H9 (cell line): ENCODE results near the gene TNIK. TPM values are rescaled to one million over a fixed set of nuclear protein-coding genes. Genes with fewer than 3 reads are reported as not detected.

ENCODE experiments used
- DNase-seq: peaks from one replicate; pipeline ENCODE4 v3.0.0-alpha.2; 2017
- H2AFZ ChIP-seq: one replicate; pipeline ENCODE4 v1.6.1; 2013; ENCODE audit warnings: mild to moderate bottlenecking, low read length, control low read depth, moderate library complexity
- H2AK5ac ChIP-seq: 2 replicates; pipeline ENCODE4 v1.6.1; 2013; ENCODE audit warnings: low read length, control low read depth, mixed read lengths; ENCODE audit not compliant: insufficient read length
- H2BK120ac ChIP-seq: one replicate; pipeline ENCODE4 v1.6.1; 2013; ENCODE audit warnings: low read depth, mild to moderate bottlenecking, low read length, control low read depth, inconsistent platforms; ENCODE audit not compliant: poor library complexity, severe bottlenecking
- H2BK12ac ChIP-seq: 2 replicates; pipeline ENCODE4 v1.6.1; 2013; ENCODE audit warnings: low read length, control low read depth, mixed read lengths, low read depth; ENCODE audit not compliant: insufficient read length
- H2BK15ac ChIP-seq: 2 replicates; pipeline ENCODE4 v1.6.1; 2013; ENCODE audit warnings: low read depth, low read length, control low read depth
- H2BK20ac ChIP-seq: one replicate; pipeline ENCODE4 v1.6.1; 2013; ENCODE audit warnings: low read depth, mild to moderate bottlenecking, low read length, control low read depth, inconsistent platforms; ENCODE audit not compliant: poor library complexity, severe bottlenecking
- H2BK5ac ChIP-seq: 2 replicates; pipeline ENCODE4 v1.6.1; 2013; ENCODE audit warnings: low read length, control low read depth, mixed read lengths; ENCODE audit not compliant: insufficient read length
- H3K14ac ChIP-seq: 2 replicates; pipeline ENCODE4 v1.6.1; 2013; ENCODE audit warnings: low read length, control low read depth; ENCODE audit not compliant: insufficient read depth
- H3K18ac ChIP-seq: 2 replicates; pipeline ENCODE4 v1.6.1; 2013; ENCODE audit warnings: low read depth, mild to moderate bottlenecking, mixed read lengths, low read length, control low read depth; ENCODE audit not compliant: insufficient read length
- H3K23ac ChIP-seq: 2 replicates; pipeline ENCODE4 v1.6.1; 2013; ENCODE audit warnings: low read length, control low read depth, mixed read lengths, low read depth; ENCODE audit not compliant: insufficient read length
- H3K23me2 ChIP-seq: 2 replicates; pipeline ENCODE4 v1.6.1; 2013; ENCODE audit warnings: low read depth, mild to moderate bottlenecking, mixed read lengths, low read length, control low read depth; ENCODE audit not compliant: insufficient read length, poor library complexity, severe bottlenecking
- H3K27ac ChIP-seq: 2 replicates; pipeline ENCODE4 v1.5.1; 2013; ENCODE audit warnings: low read length, control low read depth, mixed read lengths, low read depth; ENCODE audit not compliant: insufficient read length
- H3K27me3 ChIP-seq: 2 replicates; pipeline ENCODE4 v1.6.1; 2013; ENCODE audit warnings: low read length, control low read depth, inconsistent platforms; ENCODE audit not compliant: insufficient read depth
- H3K4ac ChIP-seq: 2 replicates; pipeline ENCODE4 v1.6.1; 2013; ENCODE audit warnings: low read depth, mild to moderate bottlenecking, control low read depth, inconsistent platforms, low read length, moderate library complexity
- H3K4me1 ChIP-seq: 2 replicates; pipeline ENCODE4 v1.6.1; 2013; ENCODE audit warnings: low read length, control low read depth, inconsistent platforms; ENCODE audit not compliant: insufficient read depth
- H3K4me2 ChIP-seq: 2 replicates; pipeline ENCODE4 v1.6.1; 2013; ENCODE audit warnings: low read length, control low read depth, mixed read lengths; ENCODE audit not compliant: insufficient read length, insufficient read depth
- H3K56ac ChIP-seq: 2 replicates; pipeline ENCODE4 v1.6.1; 2013; ENCODE audit warnings: low read depth, mild to moderate bottlenecking, mixed read lengths, low read length, control low read depth; ENCODE audit not compliant: insufficient read length
- H3K79me1 ChIP-seq: 2 replicates; pipeline ENCODE4 v1.6.1; 2013; ENCODE audit warnings: low read depth, mild to moderate bottlenecking, moderate library complexity, low read length, control low read depth, inconsistent platforms; ENCODE audit not compliant: insufficient read depth, poor library complexity, severe bottlenecking
- H3K79me2 ChIP-seq: 2 replicates; pipeline ENCODE4 v1.6.1; 2013; ENCODE audit warnings: low read length, control low read depth, inconsistent platforms; ENCODE audit not compliant: insufficient read depth
- H3K9ac ChIP-seq: 2 replicates; pipeline ENCODE4 v1.6.1; 2013; ENCODE audit warnings: low read length, control low read depth, mixed read lengths; ENCODE audit not compliant: insufficient read length; ENCODE audit errors: extremely low read depth
- H3K9me3 ChIP-seq: one replicate; pipeline ENCODE4 v1.6.1; 2013; ENCODE audit warnings: low read depth, low read length, inconsistent platforms; ENCODE audit not compliant: control insufficient read depth
- H3T11ph ChIP-seq: one replicate; pipeline ENCODE4 v1.6.1; 2013; ENCODE audit warnings: mild to moderate bottlenecking, low read length, control low read depth, inconsistent platforms
- H4K20me1 ChIP-seq: one replicate; pipeline ENCODE4 v1.6.1; 2013; ENCODE audit not compliant: control insufficient read depth, insufficient read length, insufficient read depth
- H4K5ac ChIP-seq: 2 replicates; pipeline ENCODE4 v1.6.1; 2013; ENCODE audit warnings: low read depth, mild to moderate bottlenecking, mixed read lengths, low read length, control low read depth; ENCODE audit not compliant: insufficient read length
- H4K8ac ChIP-seq: replicated peaks from 2 replicates; pipeline ENCODE4 v1.6.1; 2013; ENCODE audit warnings: low read length, control low read depth, mixed read lengths, low read depth; ENCODE audit not compliant: insufficient read length
- H4K91ac ChIP-seq: 2 replicates; pipeline ENCODE4 v1.6.1; 2013; ENCODE audit warnings: low read depth, mild to moderate bottlenecking, moderate library complexity, mixed read lengths, low read length, control low read depth; ENCODE audit not compliant: insufficient read length
- H3K27ac Mint-ChIP-seq, 3 experiments: 2 replicates in 2 of 3; 3 replicates in 1 of 3; pipeline ENCODE4 v1.8.0; 2020 to 2021; ENCODE audit warnings: mixed read lengths in 3 of 3, mild to moderate bottlenecking in 1 of 3, moderate library complexity in 1 of 3
- H3K27me3 Mint-ChIP-seq: 2 replicates; pipeline ENCODE4 v1.8.0; 2021; ENCODE audit warnings: low read depth, mild to moderate bottlenecking, moderate library complexity, mixed read lengths
- H3K36me3 Mint-ChIP-seq, 3 experiments: 2 replicates in 2 of 3; 3 replicates in 1 of 3; pipeline ENCODE4 v1.8.0; 2020 to 2021; ENCODE audit warnings: low read depth in 3 of 3, mixed read lengths in 3 of 3; ENCODE audit not compliant: insufficient read depth in 1 of 3
- H3K4me1 Mint-ChIP-seq, 2 experiments: 2 replicates each; pipeline ENCODE4 v1.8.0; 2020; ENCODE audit warnings: mixed read lengths in 2 of 2
- H3K4me3 Mint-ChIP-seq, 2 experiments: 2 replicates in 1 of 2; 3 replicates in 1 of 2; pipeline ENCODE4 v1.8.0; 2020 to 2021; ENCODE audit warnings: mild to moderate bottlenecking in 2 of 2, mixed read lengths in 2 of 2, moderate library complexity in 1 of 2
- H3K9me3 Mint-ChIP-seq, 2 experiments: 2 replicates in 1 of 2; 3 replicates in 1 of 2; pipeline ENCODE4 v1.8.0; 2020; ENCODE audit warnings: mild to moderate bottlenecking in 2 of 2, mixed read lengths in 2 of 2, moderate library complexity in 1 of 2
- WGBS: extraction: QIAGEN DNeasy Blood & Tissue Kit; methylation state at CpG from one replicate; pipeline ENCODE4 v1.1.7; 2013; ENCODE audit warnings: missing lambda C conversion rate, low lambda C conversion rate, mixed read lengths; ENCODE audit not compliant: insufficient read length; ENCODE audit errors: extremely low coverage; 5-methylcytosine and 5-hydroxymethylcytosine counted together
- total RNA-seq: library from RNA; stranded (reverse); gene quantifications from 2 replicates; pipeline ENCODE4 v1.2.1, GENCODE V29; 2021
- TF ChIP-seq, protein P1 (sequence below): fragments of 200-600 bp; sonication (generic); conservative IDR thresholded peaks from 3 replicates; pipeline ENCODE4 v1.8.0; 2021; ENCODE audit warnings: antibody characterized with exemption, mild to moderate bottlenecking

Gene TNIK
- total RNA-seq, 1 experiment from 2014 or later: 15.9 TPM

DNA sequence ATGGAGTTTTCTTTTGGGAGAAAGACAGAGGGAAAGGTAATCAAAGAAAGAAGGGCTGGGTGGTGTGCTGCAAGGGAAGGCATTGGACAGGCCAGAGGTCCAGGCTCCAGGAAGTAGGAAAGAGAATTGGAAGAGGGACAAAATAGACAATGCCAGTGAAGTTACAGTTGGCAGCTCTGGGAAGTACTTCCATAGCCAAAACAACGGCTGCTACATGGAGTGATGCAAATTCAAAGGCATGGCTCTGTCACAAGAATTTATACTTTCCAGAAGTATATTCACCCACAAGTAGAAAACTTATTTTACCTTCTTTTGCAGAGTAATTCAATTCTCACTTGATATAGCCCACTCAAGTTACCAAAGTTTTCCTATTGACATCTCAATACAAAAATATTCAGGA is 191.5 kb downstream of the TNIK start:
- Histone ChIP-seq H4K20me1 (no peaks in the 10 kb centered on the region), H3K18ac (no peak overlapping the region), H4K91ac (no peak overlapping the region), H3K4ac (no peak overlapping the region), H3K79me1 (no peaks in the 10 kb centered on the region), H3T11ph (no peak overlapping the region), H3K23me2 (no peaks in the 10 kb centered on the region), H2BK120ac (no peak overlapping the region), H3K27me3 (no peaks in the 10 kb centered on the region), H2BK15ac (no peak overlapping the region), H3K23ac (no peak overlapping the region), H3K79me2 (no peaks in the 10 kb centered on the region; the same call in 1 of the 2 replicates), H3K27ac (no peak overlapping the region), H3K9me3 (no peaks in the 10 kb centered on the region), H2BK5ac (no peak overlapping the region), H2AK5ac (no peak overlapping the region), H4K8ac (no peak overlapping the region), H2BK20ac (no peak overlapping the region), H3K4me2 (no peak overlapping the region), H2BK12ac (no peak overlapping the region), H2AFZ (no peak overlapping the region), H4K5ac (no peak overlapping the region), H3K9ac (no peak overlapping the region), H3K4me1 (peaks cover 12% of the 10 kb centered on the region; the same call in 1 of the 2 replicates), H3K14ac (no peak overlapping the region), H3K56ac (no peak overlapping the region)
- Mint-ChIP-seq H3K36me3 (no peaks in the 10 kb centered on the region), H3K4me1 (peaks cover 29 to 31% of the 10 kb centered on the region in 2 experiments), H3K4me3 (no peak overlapping the region), H3K9me3 (no peaks in the 10 kb centered on the region), H3K27ac (no peak overlapping the region), H3K27me3 (no peaks in the 10 kb centered on the region)
- WGBS: no CpG with 5 or more reads among the region's 1 CpG
- no peak for DNase-seq
- TF ChIP-seq, protein P1, sequence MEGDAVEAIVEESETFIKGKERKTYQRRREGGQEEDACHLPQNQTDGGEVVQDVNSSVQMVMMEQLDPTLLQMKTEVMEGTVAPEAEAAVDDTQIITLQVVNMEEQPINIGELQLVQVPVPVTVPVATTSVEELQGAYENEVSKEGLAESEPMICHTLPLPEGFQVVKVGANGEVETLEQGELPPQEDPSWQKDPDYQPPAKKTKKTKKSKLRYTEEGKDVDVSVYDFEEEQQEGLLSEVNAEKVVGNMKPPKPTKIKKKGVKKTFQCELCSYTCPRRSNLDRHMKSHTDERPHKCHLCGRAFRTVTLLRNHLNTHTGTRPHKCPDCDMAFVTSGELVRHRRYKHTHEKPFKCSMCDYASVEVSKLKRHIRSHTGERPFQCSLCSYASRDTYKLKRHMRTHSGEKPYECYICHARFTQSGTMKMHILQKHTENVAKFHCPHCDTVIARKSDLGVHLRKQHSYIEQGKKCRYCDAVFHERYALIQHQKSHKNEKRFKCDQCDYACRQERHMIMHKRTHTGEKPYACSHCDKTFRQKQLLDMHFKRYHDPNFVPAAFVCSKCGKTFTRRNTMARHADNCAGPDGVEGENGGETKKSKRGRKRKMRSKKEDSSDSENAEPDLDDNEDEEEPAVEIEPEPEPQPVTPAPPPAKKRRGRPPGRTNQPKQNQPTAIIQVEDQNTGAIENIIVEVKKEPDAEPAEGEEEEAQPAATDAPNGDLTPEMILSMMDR: no peak
